Measurements from ENCODE around the gene C1QTNF4. TPM values are rescaled to one million over a fixed set of nuclear protein-coding genes. Genes with fewer than 3 reads are reported as not detected.

Gene C1QTNF4
- total and polyA plus RNA-seq, 10 donors, result 0.41 to 2.5 (median 1.3) TPM

DNA sequence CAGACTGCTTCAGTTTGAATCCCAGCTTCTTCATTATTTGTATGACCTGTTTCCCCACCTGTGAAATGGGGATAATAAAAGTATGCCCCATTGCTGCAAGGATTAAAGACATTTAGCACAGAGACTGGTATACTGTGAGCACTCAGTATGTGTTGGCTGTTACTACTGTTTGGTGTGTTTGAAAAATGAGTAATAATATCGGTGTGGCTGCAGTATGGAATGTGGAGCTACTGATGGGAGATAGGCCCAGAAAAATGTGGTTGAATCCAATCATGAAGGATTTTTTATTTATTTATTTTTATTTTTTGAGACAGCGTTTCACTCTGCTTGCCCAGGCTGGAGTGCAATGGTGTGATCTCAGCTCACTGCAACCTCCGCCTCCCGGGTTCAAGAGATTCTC lies 9.1 kb upstream of the C1QTNF4 start:
- H3K27ac ChIP-seq, result no peak overlapping the region
- H3K27me3 ChIP-seq (replicated peaks in 1 of 7), result no peaks in the 10 kb centered on the region
- no peak overlapping the region for H3K4me3 ChIP-seq
- intact Hi-C loops (cut with DNase I; ENCODE audit: low total_unique reads), result no loop called here
- no peaks in the 10 kb centered on the region for H3K9me3 ChIP-seq
- 87 to 98% (median 96%) methylated on average over 4 of the region's 4 CpGs for WGBS, 5 donors
- TF ChIP-seq POLR2AphosphoS5 (IDR thresholded peaks at IDR 0.05) (no peak), POLR2A (IDR thresholded peaks at IDR 0.05) (no peak)
- TF ChIP-seq, protein P1, sequence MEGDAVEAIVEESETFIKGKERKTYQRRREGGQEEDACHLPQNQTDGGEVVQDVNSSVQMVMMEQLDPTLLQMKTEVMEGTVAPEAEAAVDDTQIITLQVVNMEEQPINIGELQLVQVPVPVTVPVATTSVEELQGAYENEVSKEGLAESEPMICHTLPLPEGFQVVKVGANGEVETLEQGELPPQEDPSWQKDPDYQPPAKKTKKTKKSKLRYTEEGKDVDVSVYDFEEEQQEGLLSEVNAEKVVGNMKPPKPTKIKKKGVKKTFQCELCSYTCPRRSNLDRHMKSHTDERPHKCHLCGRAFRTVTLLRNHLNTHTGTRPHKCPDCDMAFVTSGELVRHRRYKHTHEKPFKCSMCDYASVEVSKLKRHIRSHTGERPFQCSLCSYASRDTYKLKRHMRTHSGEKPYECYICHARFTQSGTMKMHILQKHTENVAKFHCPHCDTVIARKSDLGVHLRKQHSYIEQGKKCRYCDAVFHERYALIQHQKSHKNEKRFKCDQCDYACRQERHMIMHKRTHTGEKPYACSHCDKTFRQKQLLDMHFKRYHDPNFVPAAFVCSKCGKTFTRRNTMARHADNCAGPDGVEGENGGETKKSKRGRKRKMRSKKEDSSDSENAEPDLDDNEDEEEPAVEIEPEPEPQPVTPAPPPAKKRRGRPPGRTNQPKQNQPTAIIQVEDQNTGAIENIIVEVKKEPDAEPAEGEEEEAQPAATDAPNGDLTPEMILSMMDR (IDR thresholded peaks at IDR 0.05 in 8 of 11, conservative IDR thresholded peaks at IDR 0.05 in 3 of 11), result no peak
- no peaks in the 10 kb centered on the region for H3K36me3 ChIP-seq
- DNase-seq, result no peak
- no peaks in the 10 kb centered on the region for H3K4me1 ChIP-seq

DNA sequence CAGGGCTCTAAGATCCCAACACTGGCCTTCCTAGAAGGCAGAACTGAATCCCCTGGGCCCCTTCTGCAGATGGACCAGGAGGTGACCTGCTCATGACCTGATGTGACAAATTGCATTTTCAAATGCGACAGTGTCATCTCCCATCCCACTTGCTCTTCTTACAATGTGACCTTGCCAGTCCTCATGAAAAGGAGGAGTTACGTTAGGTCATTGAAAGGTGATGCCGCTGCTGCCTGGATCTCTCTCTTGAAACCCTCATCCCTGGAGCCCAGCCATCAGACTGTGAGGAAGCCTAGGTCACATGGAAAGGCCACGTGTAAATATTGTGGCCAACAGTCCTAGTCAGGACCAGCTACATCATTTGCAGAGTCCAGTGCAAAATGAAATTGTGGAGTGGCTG lies 5.7 kb upstream of the C1QTNF4 start:
- intact Hi-C loops (cut with DNase I; ENCODE audit: low total_unique reads), result no loop called here
- WGBS, 5 donors, result 72 to 94% (median 79%) methylated on average over 4 of the region's 4 CpGs

GRCh38 chr11:47595967-47596366 lies 1.8 kb upstream of the C1QTNF4 start:
- peak; percentile 14 for DNase-seq
- Histone ChIP-seq H3K4me1 (peaks cover 0 to 33% (median 18%) of the 10 kb centered on the region in 6 donors), H3K27ac (no peak overlapping the region), H3K9me3 (no peaks in the 10 kb centered on the region), H3K36me3 (no peaks in the 10 kb centered on the region), H3K27me3 (replicated peaks in 1 of 7) (peaks cover 0 to 41% (median 25%) of the 10 kb centered on the region in 7 donors), H3K4me3 (no peak overlapping the region)
- WGBS, 5 donors, result 89 to 100% (median 97%) methylated on average over 1 of the region's 1 CpG
- intact Hi-C loops (cut with DNase I; ENCODE audit: low total_unique reads), result no loop called here
- no peak for TF ChIP-seq POLR2A (IDR thresholded peaks at IDR 0.05)
- TF ChIP-seq POLR2AphosphoS5 (IDR thresholded peaks at IDR 0.05), result no peak
- TF ChIP-seq, protein P1 (IDR thresholded peaks at IDR 0.05 in 8 of 11, conservative IDR thresholded peaks at IDR 0.05 in 3 of 11), result no peak

More for the DNA sequence above, 5.7 kb upstream of the C1QTNF4 start:
- peaks cover 0 to under 1% (median 0%) of the 10 kb centered on the region in 6 donors for H3K4me1 ChIP-seq
- TF ChIP-seq POLR2A (IDR thresholded peaks at IDR 0.05) (no peak), POLR2AphosphoS5 (IDR thresholded peaks at IDR 0.05) (no peak)
- TF ChIP-seq, protein P1 (IDR thresholded peaks at IDR 0.05 in 8 of 11, conservative IDR thresholded peaks at IDR 0.05 in 3 of 11), result no peak
- no peaks in the 10 kb centered on the region for H3K9me3 ChIP-seq
- no peaks in the 10 kb centered on the region for H3K36me3 ChIP-seq
- no peak overlapping the region for H3K27ac ChIP-seq
- peaks cover 0 to 13% (median 3%) of the 10 kb centered on the region in 7 donors for H3K27me3 ChIP-seq (replicated peaks in 1 of 7)
- no peak for DNase-seq
- no peak overlapping the region for H3K4me3 ChIP-seq

DNA sequence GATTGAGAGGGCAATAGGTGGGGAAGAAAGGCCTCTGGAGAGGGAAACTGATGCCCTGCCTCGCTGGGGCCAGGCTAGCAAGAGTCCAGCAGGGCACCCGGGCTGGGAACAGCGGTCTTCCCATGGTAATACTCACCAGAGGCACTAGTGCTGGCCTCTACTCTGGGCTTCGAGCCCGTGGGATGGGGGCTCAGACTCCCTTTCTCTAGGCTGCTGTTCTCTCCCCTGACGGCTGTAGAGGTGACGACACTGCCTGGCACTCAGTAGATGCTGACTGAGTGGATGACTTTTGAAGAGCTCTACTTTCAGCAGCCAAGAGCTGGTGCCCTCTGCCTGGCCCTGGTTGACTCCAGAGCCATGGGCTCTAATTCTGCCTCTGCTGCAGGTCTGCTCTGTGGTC lies 818 bp upstream of the C1QTNF4 start:
- intact Hi-C loops (cut with DNase I; ENCODE audit: low total_unique reads), result no loop called here
- 71 to 84% (median 77%) methylated on average over 3 to 7 of the region's 7 CpGs for WGBS, 5 donors
- Histone ChIP-seq H3K27ac (no peak overlapping the region), H3K27me3 (replicated peaks in 1 of 7) (peaks cover 0 to 49% (median 25%) of the 10 kb centered on the region in 7 donors), H3K9me3 (no peaks in the 10 kb centered on the region), H3K36me3 (no peaks in the 10 kb centered on the region), H3K4me3 (no peak overlapping the region), H3K4me1 (peaks cover 0 to 33% (median 18%) of the 10 kb centered on the region in 6 donors)
- no peak for DNase-seq
- TF ChIP-seq, protein P1 (IDR thresholded peaks at IDR 0.05 in 8 of 11, conservative IDR thresholded peaks at IDR 0.05 in 3 of 11), result no peak
- no peak for TF ChIP-seq POLR2AphosphoS5 (IDR thresholded peaks at IDR 0.05)
- no peak for TF ChIP-seq POLR2A (IDR thresholded peaks at IDR 0.05)
